Right hindlimb (tissue), 1 donor: ENCODE measurements around the gene RFTN2.
"Not testable (repeated sequence)": the region's sequence is repeated elsewhere in the genome, so short reads cannot be mapped to it uniquely, and the experiment has no call there.

ENCODE experiments used
- DNase-seq: peaks from one replicate; pipeline ENCODE4 v3.0.0-alpha.2; 2018

The RFTN2 gene

GRCh38 chr2:197600306-197600705 is 75.1 kb downstream of the RFTN2 start:
- DNase-seq, result no peak

DNA sequence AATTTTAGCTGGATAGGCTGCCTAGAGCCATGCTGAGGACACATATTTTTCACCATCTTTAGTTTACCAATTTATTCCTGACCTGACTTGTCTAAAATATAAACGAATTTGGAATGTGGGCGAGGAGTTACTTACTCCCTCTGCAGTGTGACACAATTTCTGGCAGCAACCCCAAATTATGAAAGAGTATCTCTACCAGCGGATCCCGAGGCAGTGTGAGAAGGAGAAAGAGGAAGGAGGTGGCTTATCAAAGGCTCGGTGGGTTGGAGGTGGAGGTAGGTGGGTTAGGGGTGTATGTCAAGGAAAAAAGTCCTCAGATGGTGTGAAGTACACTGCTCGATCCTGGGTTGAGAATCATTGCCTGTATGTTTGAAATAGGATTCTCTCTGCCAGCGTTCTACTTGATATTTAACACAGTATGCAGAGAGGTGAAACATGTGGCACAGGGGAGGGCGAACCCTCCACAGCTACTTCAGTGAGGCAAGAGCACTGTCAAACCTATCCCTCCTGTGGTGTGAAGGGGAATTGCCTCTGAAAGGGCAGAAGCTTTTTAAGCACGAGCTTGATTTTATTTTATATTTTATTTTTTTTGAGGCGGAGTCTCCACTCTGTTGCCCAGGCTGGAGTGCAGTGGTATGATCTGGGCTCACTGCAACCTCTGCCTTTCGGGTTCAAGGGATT is 76.0 kb downstream of the RFTN2 start:
- DNase-seq, result no peak

- DNase-seq, result no peak
Observed at GRCh38 chr2:197598450-197598849, 76.9 kb downstream of the RFTN2 start.

DNA sequence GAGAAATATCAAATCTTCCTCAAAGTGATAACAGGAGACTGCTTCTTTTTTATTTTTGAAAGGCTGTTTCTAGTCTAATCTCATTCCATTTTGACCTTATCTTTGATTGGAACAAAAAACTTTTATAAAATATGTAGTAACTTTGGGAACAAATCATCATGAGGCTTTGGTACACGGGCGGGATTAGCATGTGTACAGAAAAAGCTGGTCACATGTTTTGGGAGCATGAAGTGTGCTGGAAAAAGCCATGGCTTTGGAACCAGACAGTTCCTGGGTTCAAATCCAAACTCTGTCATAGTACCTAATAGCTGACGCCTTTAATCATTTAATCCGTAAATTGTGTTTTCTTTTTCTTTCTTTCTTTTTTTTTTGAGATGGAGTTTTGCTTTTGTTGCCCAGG is 78.2 kb downstream of the RFTN2 start:
- no peak for DNase-seq

DNA sequence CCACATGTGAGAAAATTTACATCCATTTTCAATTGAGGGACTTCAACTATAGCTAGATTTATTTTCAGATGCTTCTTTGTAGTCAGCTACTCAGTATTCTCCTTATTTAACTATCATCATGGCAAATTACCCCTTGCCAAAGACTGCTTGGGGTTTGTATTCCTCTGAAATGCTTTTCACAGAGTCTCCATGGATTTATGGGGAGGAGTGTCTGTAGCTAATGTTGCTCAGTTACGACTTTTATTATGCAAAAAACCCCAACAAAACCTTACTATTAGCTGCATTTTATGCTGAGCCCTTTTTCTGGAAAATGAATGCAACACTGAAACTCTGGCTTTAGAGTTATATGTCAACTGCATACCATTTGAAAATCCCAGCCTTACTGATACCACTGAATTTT is 78.6 kb downstream of the RFTN2 start:
- DNase-seq, result no peak

DNA sequence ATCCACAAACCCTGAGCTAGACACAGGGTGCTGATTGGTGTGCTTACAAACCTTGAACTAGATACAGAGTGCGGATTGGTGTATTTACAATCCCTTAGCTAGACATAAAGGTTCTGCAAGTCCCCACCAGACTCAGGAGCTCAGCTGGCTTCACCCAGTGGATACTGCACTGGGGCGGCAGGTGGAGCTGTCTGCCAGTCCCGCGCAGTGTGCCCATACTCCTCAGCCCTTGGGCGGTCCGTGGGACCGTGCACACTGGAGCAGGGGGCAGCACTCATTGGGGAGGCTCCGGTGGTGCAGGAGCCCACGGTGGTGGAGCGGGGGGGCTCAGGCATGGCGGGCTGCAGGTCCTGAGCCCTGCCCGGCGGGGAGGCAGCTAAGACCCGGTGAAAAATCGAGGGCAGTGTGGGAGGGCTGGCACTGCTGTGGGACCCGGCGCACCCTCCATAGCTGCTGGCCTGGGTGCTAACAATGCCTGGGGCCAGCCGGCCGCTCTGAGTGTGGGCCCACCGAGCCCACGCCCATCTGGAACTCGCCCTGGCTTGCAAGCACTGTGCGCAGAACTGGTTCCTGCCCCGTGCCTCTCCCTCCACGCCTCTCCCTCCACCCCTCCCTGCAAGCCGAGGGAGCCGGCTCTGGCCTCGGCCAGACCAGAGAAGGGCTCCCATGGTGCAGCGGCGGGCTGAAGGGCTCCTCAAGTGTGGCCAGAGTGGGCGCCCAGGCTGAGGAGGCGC is 83.9 kb downstream of the RFTN2 start:
- DNase-seq, result no peak

DNA sequence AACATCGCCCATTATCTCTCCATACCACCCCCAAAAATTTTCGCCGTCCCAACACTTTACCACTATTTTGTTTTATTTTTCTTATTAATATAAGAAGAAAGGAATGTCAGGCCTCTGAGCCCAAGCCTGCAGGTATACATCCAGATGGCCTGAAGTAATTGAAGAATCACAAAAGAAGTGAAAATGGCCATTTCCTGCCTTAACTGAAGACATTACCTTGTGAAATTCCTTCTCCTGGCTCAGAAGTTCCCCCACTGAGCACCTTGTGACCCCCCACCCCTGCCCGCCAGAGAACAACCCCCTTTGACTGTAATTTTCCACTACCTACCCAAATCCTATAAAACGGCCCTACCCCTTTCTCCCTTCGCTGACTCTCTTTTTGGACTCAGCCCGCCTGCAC is 88.1 kb downstream of the RFTN2 start:
- DNase-seq, result not testable (repeated sequence)

GRCh38 chr2:197580166-197580565 is 95.2 kb downstream of the RFTN2 start:
- DNase-seq, result not testable (repeated sequence)

- DNase-seq, result not testable (repeated sequence)
Observed at GRCh38 chr2:197578294-197578693, 97.1 kb downstream of the RFTN2 start.

DNA sequence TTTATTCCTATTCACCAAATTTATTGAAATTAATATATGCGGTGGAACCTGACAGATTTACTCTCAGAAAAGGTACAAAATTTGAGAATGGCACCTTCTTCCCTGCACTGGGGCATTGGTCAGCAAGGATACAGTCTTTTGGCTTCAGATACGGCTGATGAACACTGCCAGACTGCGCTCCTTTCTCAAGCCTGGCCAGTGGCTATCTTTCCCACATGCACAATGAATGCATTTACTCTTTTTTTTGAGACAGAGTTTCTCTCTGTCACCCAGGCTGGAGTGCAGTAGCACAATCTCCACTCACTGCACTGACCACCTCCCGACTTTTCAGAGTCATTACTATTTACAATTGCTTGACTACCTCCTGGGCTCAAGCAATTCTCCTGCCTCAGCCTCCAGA is 97.9 kb downstream of the RFTN2 start:
- DNase-seq, result no peak

DNA sequence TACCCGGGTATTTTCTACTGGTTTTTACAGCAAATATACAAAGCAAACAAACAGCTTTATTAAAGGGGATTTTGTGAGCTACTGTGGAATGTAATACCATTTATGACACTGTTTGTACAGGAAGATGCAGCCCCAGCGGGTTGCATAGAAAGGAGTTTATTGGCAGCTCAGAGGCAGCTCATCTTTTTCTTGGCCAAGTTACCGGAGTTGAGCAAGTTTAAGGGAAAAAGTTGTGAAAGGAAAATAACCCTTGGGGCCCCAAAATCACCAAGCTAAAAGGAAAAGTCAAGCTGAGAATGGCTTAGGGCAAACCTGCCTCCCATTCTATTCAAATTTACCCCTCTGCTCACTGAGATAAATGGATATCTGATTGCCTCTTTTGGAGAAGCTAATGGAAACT is 98.8 kb downstream of the RFTN2 start:
- peak; percentile 56 for DNase-seq

GRCh38 chr2:197575987-197576386 is 99.4 kb downstream of the RFTN2 start:
- no peak for DNase-seq

GRCh38 chr2:197573608-197574007 is 101.8 kb downstream of the RFTN2 start:
- no peak for DNase-seq

DNA sequence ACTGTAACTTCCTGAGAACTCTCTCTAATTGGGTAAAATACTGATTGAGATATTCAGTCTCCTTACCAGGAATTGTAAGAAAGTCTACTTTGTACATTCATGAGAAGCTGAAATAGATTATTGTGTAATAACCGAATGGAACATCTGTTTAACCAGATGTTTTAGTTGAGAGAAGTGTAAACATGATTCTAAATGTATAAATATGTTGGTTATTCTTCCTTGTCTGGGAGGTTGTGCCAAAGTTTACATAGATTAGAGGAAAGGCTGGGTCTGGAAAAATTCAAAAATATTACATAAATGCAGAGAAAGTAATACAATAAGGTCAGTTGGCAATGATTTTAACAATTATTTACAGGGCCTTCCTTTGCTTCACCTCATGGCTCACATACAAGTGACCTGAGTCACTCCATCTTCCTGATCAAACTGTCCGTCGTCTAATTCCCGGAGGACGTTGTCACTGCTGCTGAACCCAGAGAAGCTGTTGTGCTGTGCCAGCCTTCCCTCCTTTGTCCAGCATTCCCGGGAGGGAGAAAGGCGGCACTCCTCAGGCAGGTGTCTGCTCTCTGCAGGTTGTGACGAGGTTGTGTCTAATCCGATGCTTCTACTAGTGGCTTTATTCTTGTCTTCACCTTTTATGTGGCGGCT is 103.6 kb downstream of the RFTN2 start:
- no peak for DNase-seq

DNA sequence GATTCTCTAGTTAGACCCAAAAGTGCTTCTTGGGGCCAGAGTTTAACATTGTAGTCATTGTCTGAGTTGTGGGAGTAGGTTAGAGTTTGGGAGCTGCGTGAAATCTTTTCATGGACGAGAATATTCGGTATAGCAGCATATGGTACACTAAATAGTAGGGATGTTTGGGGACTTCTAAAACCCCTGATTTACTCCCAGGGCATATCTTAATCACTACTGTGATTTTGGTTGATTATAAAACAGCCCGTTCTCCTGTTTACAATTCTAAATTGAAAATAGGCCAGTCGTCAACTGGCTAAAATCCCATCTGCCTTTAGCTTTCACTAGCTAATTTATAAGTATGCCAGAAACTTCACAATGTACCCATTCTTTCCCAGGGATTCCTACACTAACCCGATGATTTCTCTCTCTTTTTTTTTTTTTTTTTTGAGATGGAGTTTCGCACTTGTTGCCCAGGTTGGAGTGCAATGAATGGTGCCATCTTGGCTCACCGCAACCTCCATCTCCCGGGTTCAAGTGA is 115.2 kb downstream of the RFTN2 start:
- no peak for DNase-seq

- DNase-seq, result no peak
Observed at GRCh38 chr2:197559681-197560080, 115.7 kb downstream of the RFTN2 start.

GRCh38 chr2:197558393-197558792 is 117.0 kb downstream of the RFTN2 start:
- DNase-seq, result no peak

GRCh38 chr2:197556456-197556855 is 118.9 kb downstream of the RFTN2 start:
- peak; percentile 48 for DNase-seq

DNA sequence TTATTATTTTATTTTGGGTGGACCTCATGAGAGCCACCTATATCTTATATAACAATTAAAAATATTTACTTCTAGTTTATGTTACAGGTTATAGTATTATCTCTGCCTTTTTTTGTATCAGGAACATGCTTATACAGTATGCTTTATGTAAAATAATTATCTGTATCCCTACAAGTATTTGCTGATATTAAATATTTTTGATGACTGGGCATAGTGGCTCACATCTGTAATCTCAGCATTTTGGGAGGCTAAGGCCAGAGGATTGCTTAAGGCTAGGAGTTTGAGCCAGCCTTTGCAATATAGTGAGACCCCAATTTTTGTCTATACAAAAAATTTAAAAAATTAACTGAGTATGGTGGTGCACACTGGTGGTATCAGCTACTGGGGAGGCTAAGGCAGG is 119.9 kb downstream of the RFTN2 start:
- DNase-seq, result no peak

- DNase-seq, result not testable (repeated sequence)
Observed at GRCh38 chr2:197551260-197551659, 124.1 kb downstream of the RFTN2 start.

DNA sequence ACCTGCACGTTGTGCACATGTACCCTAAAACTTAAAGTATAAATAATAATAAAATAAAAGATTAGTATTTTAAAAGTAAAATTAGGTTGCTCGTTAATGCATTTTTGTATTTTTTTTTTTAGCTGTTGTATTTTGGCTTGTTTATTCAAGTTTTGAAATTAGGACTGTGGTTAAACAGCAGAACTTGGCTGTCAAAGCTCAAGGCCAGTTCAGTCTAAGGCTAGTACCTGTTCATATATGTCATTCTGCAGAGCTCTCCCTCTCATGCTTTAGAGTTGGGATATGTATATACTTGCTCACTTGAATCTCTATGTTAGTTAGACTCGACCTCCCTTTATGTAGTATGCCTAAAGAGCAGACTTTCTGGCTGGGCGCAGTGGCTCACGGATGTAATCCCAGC is 126.8 kb downstream of the RFTN2 start:
- DNase-seq, result no peak

- DNase-seq, result no peak
Observed at GRCh38 chr2:197547163-197547900, 128.1 kb downstream of the RFTN2 start.

- DNase-seq, result no peak
Observed at GRCh38 chr2:197543206-197543605, 132.2 kb downstream of the RFTN2 start.
